ENCODE data around the gene UBAP2L.
"Not testable (repeated sequence)": the region's sequence is repeated elsewhere in the genome, so short reads cannot be mapped to it uniquely, and the experiment has no call there.

DNA sequence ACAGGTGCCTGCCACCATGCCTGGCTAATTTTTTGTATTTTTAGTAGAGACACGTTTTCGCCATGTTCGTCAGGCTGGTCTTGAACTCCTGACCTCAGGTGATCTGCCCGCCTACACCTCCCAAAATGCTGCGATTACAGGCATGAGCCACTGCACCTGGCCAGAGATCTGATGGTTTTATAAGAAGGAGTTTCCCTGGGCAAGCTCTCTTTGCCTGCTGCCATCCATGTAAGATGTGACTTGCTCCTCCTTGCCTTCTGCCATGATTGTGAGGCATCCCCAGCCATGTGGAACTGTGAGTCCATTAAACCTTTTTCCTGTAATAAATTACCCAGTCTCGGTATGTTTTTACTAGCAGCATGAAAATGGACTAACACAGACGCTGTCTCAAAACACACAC is 88.4 kb downstream of the UBAP2L start:
- TF ChIP-seq YY1 (IDR thresholded peaks at IDR 0.05; ENCODE audit: insufficient read depth, insufficient read length); SUZ12 (IDR thresholded peaks at IDR 0.05; ENCODE audit: extremely low read depth, insufficient read depth, insufficient read length): not testable (repeated sequence)
